Lung (tissue), 12 donors: ENCODE data around the gene LRRC71. TPM values are rescaled to one million over a fixed set of nuclear protein-coding genes. Genes with fewer than 3 reads are reported as not detected.

Experiments used
- ATAC-seq: fragments of 200-7000 bp; cut with Tn5 transposase; one replicate; pipeline ENCODE4 v1.9.1; 2020; ENCODE audit warnings: moderate number of reproducible peaks; ENCODE audit not compliant: insufficient read depth, low FRiP score
- DNase-seq, 3 donors: peaks; one replicate each; pipeline ENCODE4 v3.0.0-alpha.2; 2013 to 2017
- H3K27ac ChIP-seq, 2 donors: one replicate each; pipeline ENCODE4 v1.5.1; 2013; ENCODE audit warnings: mild to moderate bottlenecking in 2 of 2, moderate library complexity in 2 of 2, control low read depth in 1 of 2, inconsistent platforms in 1 of 2, low read depth in 1 of 2, low read length in 1 of 2
- H3K27me3 ChIP-seq, 3 donors: one replicate each; pipeline ENCODE4 v1.5.1; 2013; ENCODE audit warnings: low read length in 2 of 3; ENCODE audit not compliant: control insufficient read depth in 3 of 3, insufficient read depth in 3 of 3
- H3K36me3 ChIP-seq, 4 donors: one replicate each; pipeline ENCODE4 v1.5.1; 2013; ENCODE audit warnings: low read length in 4 of 4, mild to moderate bottlenecking in 1 of 4, moderate library complexity in 1 of 4; ENCODE audit not compliant: control insufficient read depth in 4 of 4, insufficient read depth in 4 of 4
- H3K4me1 ChIP-seq, 5 donors: one replicate each; pipeline ENCODE4 v1.5.1; 2013; ENCODE audit warnings: low read length in 5 of 5, mild to moderate bottlenecking in 2 of 5, moderate library complexity in 1 of 5; ENCODE audit not compliant: control insufficient read depth in 5 of 5, insufficient read depth in 5 of 5
- H3K4me3 ChIP-seq: one replicate; pipeline ENCODE4 v1.5.1; 2013; ENCODE audit warnings: mild to moderate bottlenecking, control low read depth, moderate library complexity
- H3K9ac ChIP-seq, 2 donors: one replicate each; pipeline ENCODE4 v1.5.1; 2013; ENCODE audit warnings: low read length in 2 of 2, control low read depth in 1 of 2; ENCODE audit not compliant: insufficient read depth in 1 of 2
- H3K9me3 ChIP-seq, 4 donors: one replicate each; pipeline ENCODE4 v1.5.1; 2013; ENCODE audit warnings: low read length in 3 of 4, mild to moderate bottlenecking in 1 of 4, moderate library complexity in 1 of 4; ENCODE audit not compliant: control insufficient read depth in 4 of 4, insufficient read depth in 3 of 4
- CTCF ChIP-seq: IDR thresholded peaks from 2 replicates; pipeline ENCODE4 v1.5.1; 2012; ENCODE audit warnings: mild to moderate bottlenecking; ENCODE audit errors: control extremely low read depth, extremely low read depth
- WGBS, 2 donors: extraction: QIAGEN DNeasy Blood & Tissue Kit; methylation state at CpG; one replicate each; pipeline ENCODE4 v1.1.7; 2013; 5-methylcytosine and 5-hydroxymethylcytosine counted together
- polyA plus RNA-seq, 2 donors: library from polyadenylated mRNA; stranded (reverse); fragments of 200-250 nt; gene quantifications; one replicate each; pipeline ENCODE4 v1.2.1, GENCODE V29; 2013
- total RNA-seq, 2 donors: library from RNA; depleted of rRNA in 1 of 2; stranded (reverse); fragments of >200 nt in 1 of 2; gene quantifications; one replicate each; pipeline ENCODE4 v1.2.1, GENCODE V29; 2014 to 2021
- donor health status: control.
- donor health status: control.
- donor health status: Bipolar disorder and iron deficiency.
- donor health status: healthy.
- donor health status: DM: yes; HTN: yes; CAD: no.

The LRRC71 gene
- total and polyA plus RNA-seq, 4 donors = 3.4 to 17.2 (median 4.2) TPM

GRCh38 chr1:156905651-156906050, 14.8 kb upstream of the LRRC71 start:
- Histone ChIP-seq H3K4me3 (no peak overlapping the region), H3K27ac (no peak overlapping the region), H3K36me3 (peaks cover 0 to 25% (median 15%) of the 10 kb centered on the region in 4 donors), H3K9ac (no peak overlapping the region), H3K27me3 (peaks cover 0 to 33% (median 0%) of the 10 kb centered on the region in 3 donors), H3K4me1 (peaks cover 0 to 37% (median 18%) of the 10 kb centered on the region in 5 donors), H3K9me3 (no peaks in the 10 kb centered on the region)
- no peak for TF ChIP-seq CTCF
- DNase-seq (no peak), ATAC-seq (no peak)
- 53 to 63% methylated on average over 4 of the region's 4 CpGs for WGBS, 2 donors

GRCh38 chr1:156906206-156906906, 14.1 kb upstream of the LRRC71 start:
- H3K36me3 ChIP-seq = peaks cover 0 to 25% (median 15%) of the 10 kb centered on the region in 4 donors
- TF ChIP-seq CTCF = no peak

DNA sequence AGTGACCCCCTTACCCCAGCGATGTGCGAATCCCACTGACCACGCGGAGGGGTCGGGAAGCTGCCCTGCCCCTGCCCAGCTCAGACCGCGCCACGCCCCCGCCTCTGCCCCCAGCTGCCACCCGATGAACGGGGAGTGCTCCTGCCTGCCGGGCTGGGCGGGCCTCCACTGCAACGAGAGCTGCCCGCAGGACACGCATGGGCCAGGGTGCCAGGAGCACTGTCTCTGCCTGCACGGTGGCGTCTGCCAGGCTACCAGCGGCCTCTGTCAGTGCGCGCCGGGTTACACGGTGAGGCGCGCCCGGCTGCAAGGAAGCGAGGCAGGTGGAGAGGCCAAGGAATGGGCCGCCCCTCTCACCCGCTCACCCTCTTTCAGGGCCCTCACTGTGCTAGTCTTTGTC, 11.9 kb upstream of the LRRC71 start:
- Histone ChIP-seq H3K9me3 (no peaks in the 10 kb centered on the region), H3K4me1 (peaks cover 0 to 23% (median 16%) of the 10 kb centered on the region in 5 donors), H3K4me3 (no peak overlapping the region), H3K27ac (no peak overlapping the region), H3K36me3 (peaks cover 0 to 30% (median 17%) of the 10 kb centered on the region in 4 donors), H3K9ac (no peak overlapping the region), H3K27me3 (peaks cover 0 to 31% (median 0%) of the 10 kb centered on the region in 3 donors)
- DNase-seq (no peak), ATAC-seq (no peak)
- TF ChIP-seq CTCF = no peak
- WGBS, 2 donors = 79 to 91% methylated on average over 23 to 29 of the region's 29 CpGs

More at GRCh38 chr1:156906206-156906906, 14.1 kb upstream of the LRRC71 start:
- WGBS, 2 donors = 93 to 96% methylated on average over 16 of the region's 16 CpGs
- Histone ChIP-seq H3K4me3 (no peak overlapping the region), H3K27ac (no peak overlapping the region), H3K9me3 (no peaks in the 10 kb centered on the region), H3K4me1 (peaks cover 0 to 30% (median 13%) of the 10 kb centered on the region in 5 donors), H3K9ac (no peak overlapping the region), H3K27me3 (peaks cover 0 to 35% (median 0%) of the 10 kb centered on the region in 3 donors)
- ATAC-seq (no peak), DNase-seq (no peak)
